Epithelial cell of umbilical artery (primary cell): Measurements from ENCODE around the gene PARP2. TPM values are rescaled to one million over a fixed set of nuclear protein-coding genes. Genes with fewer than 3 reads are reported as not detected.

Experiments
- total RNA-seq: library from RNA; depleted of rRNA; stranded (reverse); fragments of >200 nt; gene quantifications from 2 replicates; pipeline ENCODE4 v1.2.3, GENCODE V29; 2014

The PARP2 gene, protein sequence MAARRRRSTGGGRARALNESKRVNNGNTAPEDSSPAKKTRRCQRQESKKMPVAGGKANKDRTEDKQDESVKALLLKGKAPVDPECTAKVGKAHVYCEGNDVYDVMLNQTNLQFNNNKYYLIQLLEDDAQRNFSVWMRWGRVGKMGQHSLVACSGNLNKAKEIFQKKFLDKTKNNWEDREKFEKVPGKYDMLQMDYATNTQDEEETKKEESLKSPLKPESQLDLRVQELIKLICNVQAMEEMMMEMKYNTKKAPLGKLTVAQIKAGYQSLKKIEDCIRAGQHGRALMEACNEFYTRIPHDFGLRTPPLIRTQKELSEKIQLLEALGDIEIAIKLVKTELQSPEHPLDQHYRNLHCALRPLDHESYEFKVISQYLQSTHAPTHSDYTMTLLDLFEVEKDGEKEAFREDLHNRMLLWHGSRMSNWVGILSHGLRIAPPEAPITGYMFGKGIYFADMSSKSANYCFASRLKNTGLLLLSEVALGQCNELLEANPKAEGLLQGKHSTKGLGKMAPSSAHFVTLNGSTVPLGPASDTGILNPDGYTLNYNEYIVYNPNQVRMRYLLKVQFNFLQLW
- total RNA-seq = 8.8 and 10.5 TPM in 2 replicates

DNA sequence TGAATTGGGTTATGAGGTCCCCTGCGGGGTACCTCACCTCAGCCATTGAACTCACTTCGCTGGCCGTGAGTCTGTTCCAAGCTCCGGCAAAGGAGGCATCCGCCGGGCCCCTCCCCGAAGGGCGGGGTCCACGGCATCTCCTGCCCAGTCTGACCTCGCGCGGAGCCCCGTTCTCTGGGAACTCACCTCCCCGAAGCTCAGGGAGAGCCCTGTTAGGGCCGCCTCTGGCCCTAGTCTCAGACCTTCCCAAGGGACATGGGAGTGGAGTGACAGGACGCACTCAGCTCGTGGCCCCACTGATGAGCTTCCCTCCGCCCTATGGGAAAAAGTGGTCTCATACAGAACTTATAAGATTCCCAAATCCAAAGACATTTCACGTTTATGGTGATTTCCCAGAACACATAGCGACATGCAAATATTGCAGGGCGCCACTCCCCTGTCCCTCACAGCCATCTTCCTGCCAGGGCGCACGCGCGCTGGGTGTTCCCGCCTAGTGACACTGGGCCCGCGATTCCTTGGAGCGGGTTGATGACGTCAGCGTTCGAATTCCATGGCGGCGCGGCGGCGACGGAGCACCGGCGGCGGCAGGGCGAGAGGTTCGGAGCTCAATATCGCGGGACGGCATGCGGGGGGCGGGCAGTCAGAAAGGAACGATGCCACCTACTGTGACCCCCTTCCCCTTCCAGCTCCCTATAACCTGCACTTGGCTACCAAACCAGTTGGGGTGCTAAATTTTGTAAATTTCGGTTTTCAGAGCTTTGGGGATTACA is at the start of gene PARP2:
TSS of gene PARP2 (plus strand) at position 544 of the 770 bp plus-strand sequence. CDS start at position 551, 7 bp downstream.

DNA sequence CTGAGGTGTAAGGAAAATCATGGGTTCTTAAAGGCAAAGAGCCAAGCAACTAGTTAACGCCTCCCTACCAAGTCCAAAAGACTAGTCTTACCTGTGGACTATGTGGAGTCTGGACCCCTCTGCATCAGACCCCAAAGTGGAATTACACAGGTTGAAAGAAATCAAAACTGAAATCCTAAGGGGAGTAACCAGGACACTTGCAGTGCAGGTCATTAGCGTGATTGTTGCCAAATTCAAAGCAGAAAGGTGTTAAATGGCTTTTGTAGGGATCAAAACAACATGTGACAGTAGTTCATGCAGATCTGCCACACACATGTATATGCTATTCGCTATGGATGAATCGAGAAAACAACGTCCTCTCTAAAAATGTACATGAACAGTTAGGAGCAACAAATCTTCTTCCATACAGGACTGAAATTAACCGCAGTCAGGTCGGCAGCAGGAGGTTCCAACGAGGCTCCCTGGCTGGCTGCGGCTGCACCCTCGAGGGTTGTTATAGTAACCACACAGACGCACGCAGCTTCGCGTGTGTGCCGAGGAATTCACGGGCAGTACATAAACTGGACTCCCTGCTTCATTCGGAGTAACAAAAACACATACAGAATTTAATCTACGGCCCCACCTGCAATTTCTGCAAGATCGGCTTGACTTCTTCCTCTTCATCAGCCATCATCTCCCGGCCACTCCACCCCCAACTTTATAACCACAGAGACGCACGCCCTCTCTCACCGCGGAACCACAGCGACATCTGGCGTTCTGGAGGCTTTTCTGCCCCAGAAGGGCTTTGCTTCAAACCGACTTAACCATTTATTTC is 38.0 kb upstream of the PARP2 start, which contains the start of gene TTC5:
TSS of gene TTC5 (minus strand) at position 687 of the 814 bp plus-strand sequence. CDS start at position 673, 14 bp downstream.

DNA sequence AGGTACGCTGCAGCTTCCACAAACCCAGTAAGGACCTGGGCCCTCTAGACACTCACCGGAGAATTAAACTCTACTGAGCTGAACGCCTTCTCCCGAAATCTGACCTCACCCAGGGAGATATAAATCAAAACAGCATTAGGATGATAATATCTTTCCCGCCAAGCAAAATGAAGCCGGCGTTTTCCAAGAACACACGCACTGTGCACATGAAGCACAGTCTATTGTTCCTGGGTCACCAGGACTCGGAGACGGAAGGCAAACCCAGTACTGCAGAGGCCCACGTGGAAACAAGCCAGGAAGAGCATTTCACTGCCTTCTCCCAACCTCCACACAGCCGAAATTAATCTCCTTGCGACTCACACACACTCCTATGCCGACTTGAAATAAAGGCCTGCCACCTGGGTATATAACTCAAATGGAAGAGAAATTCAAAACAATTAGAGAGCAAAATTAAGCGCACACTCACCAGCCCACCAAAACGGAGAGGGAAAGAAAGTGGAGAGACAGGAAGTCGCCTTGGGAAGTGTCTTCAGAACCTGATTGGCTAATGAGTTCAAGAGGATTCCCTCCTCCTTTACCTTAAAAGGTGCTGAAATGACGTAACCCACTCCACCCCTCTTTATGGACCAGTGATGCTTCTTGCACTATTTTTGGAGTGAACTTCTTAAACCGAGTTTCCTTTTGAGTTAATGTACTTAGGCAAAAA is 10.5 kb upstream of the PARP2 start, which contains the start of gene CCNB1IP1:
TSS of gene CCNB1IP1 (minus strand) at position 492 of the 706 bp plus-strand sequence. CDS start 16,756 bp downstream, outside the sequence.

Other genes with a start within 250 kb of the PARP2 start
- gene OR4K17, start 232.9 kb upstream of the PARP2 start, total RNA-seq = not detected in 2 replicates
- gene OR4N5, start 204.8 kb upstream of the PARP2 start, total RNA-seq = not detected in 2 replicates
- gene OR11G2, start 152.7 kb upstream of the PARP2 start, total RNA-seq = not detected in 2 replicates
- not detected in 2 replicates for gene OR11H6, start 119.9 kb upstream of the PARP2 start, total RNA-seq
- gene OR11H7, start 114.7 kb upstream of the PARP2 start, total RNA-seq = not detected in 2 replicates
- not detected in 2 replicates for gene OR11H4, start 104.3 kb upstream of the PARP2 start, total RNA-seq
- 26.0 and 79.2 TPM in 2 replicates for gene TTC5, start 37.7 kb upstream of the PARP2 start, total RNA-seq
- gene CCNB1IP1, start 10.4 kb upstream of the PARP2 start, total RNA-seq = 36.2 and 50.7 TPM in 2 replicates
- 12.3 and 18.2 TPM in 2 replicates for gene TEP1, start 69.9 kb downstream of the PARP2 start, total RNA-seq
- gene KLHL33, start 92.5 kb downstream of the PARP2 start, total RNA-seq = not detected in 2 replicates
- gene OSGEP, start 111.2 kb downstream of the PARP2 start, total RNA-seq = 44.8 and 46.2 TPM in 2 replicates
- gene APEX1, start 111.6 kb downstream of the PARP2 start, total RNA-seq = 104 and 113 TPM in 2 replicates
- gene PIP4P1, start 117.8 kb downstream of the PARP2 start, total RNA-seq = 18.8 and 21.9 TPM in 2 replicates
- gene PNP, start 125.8 kb downstream of the PARP2 start, total RNA-seq = 248 and 374 TPM in 2 replicates
- 0.32 TPM in 1 of 2 replicates, not detected in the other for gene RNASE10, start 161.9 kb downstream of the PARP2 start, total RNA-seq
- gene RNASE9, start 217.4 kb downstream of the PARP2 start, total RNA-seq = not detected in 2 replicates
- gene RNASE11, start 244.4 kb downstream of the PARP2 start, total RNA-seq = not detected in 2 replicates
- gene RNASE12, start 247.7 kb downstream of the PARP2 start, total RNA-seq = not detected in 2 replicates